HepG2 (cell line): Measurements from ENCODE around the gene HIVEP2. TPM values are rescaled to one million over a fixed set of nuclear protein-coding genes. Genes with fewer than 3 reads are reported as not detected.

Source experiments
- ATAC-seq: fragments of 200-7000 bp; cut with Tn5 transposase; 3 replicates; pipeline ENCODE4 v1.9.1; 2020; ENCODE audit warnings: mild to moderate bottlenecking, moderate library complexity
- BruUV-seq: library from RNA; stranded (reverse); fragments of 400-500 nt; replicated peaks from 2 replicates; lab custom pipeline; 2021; lab: Mats Ljungman, UMichigan
- CTCF ChIA-PET: fragments of 300-600 bp; formaldehyde crosslinking; extraction: SDS; loops from one replicate; lab custom pipeline; 2021; ENCODE audit warnings: low total read pairs, inconsistent platforms, low intra/inter-chr PET ratio; lab: Yijun Ruan, JAX
- POLR2A ChIA-PET: fragments of 350-600 bp; sonication (Branson Sonifier 250); formaldehyde crosslinking; loops from one replicate; lab custom pipeline; 2020; ENCODE audit warnings: antibody characterized with exemption, inconsistent platforms; lab: Yijun Ruan, JAX
- DNase-seq: peaks from one replicate; pipeline ENCODE4 v3.0.0-alpha.2; 2015; ENCODE audit warnings: low spot score
- FAIRE-seq: peaks from 3 replicates; lab custom pipeline; 2011; peaks lifted over from hg19 to GRCh38; lab: Jason Lieb, UNC
- H2AFZ ChIP-seq: one replicate; pipeline ENCODE4 v1.6.1; 2011; ENCODE audit warnings: low read length, inconsistent platforms
- H3K27ac ChIP-seq: fragments of 300-600 bp; 3 replicates; pipeline ENCODE4 v1.8.0; 2011; ENCODE audit warnings: mixed run types, mild to moderate bottlenecking, mixed read lengths, low read length, inconsistent platforms; ENCODE audit not compliant: insufficient read depth; ENCODE audit errors: extremely low read length
- H3K27me3 ChIP-seq, 2 experiments: fragments of 200-600 bp in 1 of 2; 2 replicates in 1 of 2; 3 replicates in 1 of 2; pipeline versions ENCODE4 v1.6.0 to v1.8.0; 2011; ENCODE audit warnings: low read length in 2 of 2, mild to moderate bottlenecking in 2 of 2, moderate library complexity in 2 of 2, inconsistent platforms in 1 of 2; ENCODE audit not compliant: insufficient read depth in 2 of 2, control insufficient read depth in 1 of 2
- H3K36me3 ChIP-seq, 2 experiments: fragments of 200-600 bp in 1 of 2; replicated peaks in 1 of 2; 2 replicates in 1 of 2; 3 replicates in 1 of 2; pipeline versions ENCODE4 v1.5.1 to v1.8.0; 2011; ENCODE audit warnings: low read length in 2 of 2, inconsistent platforms in 1 of 2; ENCODE audit not compliant: insufficient read depth in 2 of 2, control insufficient read depth in 1 of 2
- H3K4me1 ChIP-seq: 2 replicates; pipeline ENCODE4 v1.5.1; 2012; ENCODE audit warnings: low read length, inconsistent platforms; ENCODE audit not compliant: insufficient read depth
- H3K4me2 ChIP-seq: 2 replicates; pipeline ENCODE4 v1.6.0; 2011; ENCODE audit warnings: low read depth, low read length, inconsistent platforms
- H3K4me3 ChIP-seq, 3 experiments: fragments of 200-600 bp in 1 of 3; sonication (generic), shearing (Covaris generic) in 1 of 3; replicated peaks in 1 of 3; 2 replicates each; pipeline ENCODE4 v1.5.1; 2011 to 2016; ENCODE audit warnings: low read length in 3 of 3, inconsistent platforms in 2 of 3, low read depth in 2 of 3, mild to moderate bottlenecking in 2 of 3, control low read depth in 1 of 3, mixed read lengths in 1 of 3; ENCODE audit not compliant: insufficient read depth in 1 of 3
- H3K79me2 ChIP-seq: one replicate; pipeline ENCODE4 v1.6.1; 2011; ENCODE audit warnings: low read length, inconsistent platforms; ENCODE audit not compliant: insufficient read depth
- H3K9ac ChIP-seq: 2 replicates; pipeline ENCODE4 v1.6.0; 2011; ENCODE audit warnings: mild to moderate bottlenecking, low read depth, low read length, inconsistent platforms; ENCODE audit not compliant: insufficient read depth
- H3K9me3 ChIP-seq: 2 replicates; pipeline ENCODE4 v1.5.1; 2012; ENCODE audit warnings: mild to moderate bottlenecking, low read length
- H4K20me1 ChIP-seq: 2 replicates; pipeline ENCODE4 v1.6.0; 2011; ENCODE audit warnings: inconsistent platforms, mild to moderate bottlenecking, low read length, moderate library complexity; ENCODE audit not compliant: insufficient read depth
- BCL6 ChIP-seq: IDR thresholded peaks from 2 replicates; pipeline ENCODE4 v1.6.1; 2016; ENCODE audit warnings: missing genetic modification reagents, missing compliant biosample characterization
- BORCS8-MEF2B ChIP-seq: sonication (generic); formaldehyde crosslinking; IDR thresholded peaks from 2 replicates; pipeline ENCODE4 v1.8.0; 2022; ENCODE audit warnings: mild to moderate bottlenecking, missing genetic modification reagents
- HMG20B ChIP-seq: conservative IDR thresholded peaks from 2 replicates; pipeline ENCODE4 v1.6.1; 2016; ENCODE audit warnings: missing genetic modification reagents, missing compliant biosample characterization
- MXD1 ChIP-seq: sonication (generic); formaldehyde crosslinking; IDR thresholded peaks from 2 replicates; pipeline ENCODE4 v1.4.0; 2020; ENCODE audit warnings: mild to moderate bottlenecking, missing genetic modification reagents
- NR2F6 ChIP-seq, 2 experiments: IDR thresholded peaks; 2 replicates each; pipeline ENCODE4 v1.6.1; 2016; ENCODE audit warnings: antibody characterized with exemption in 1 of 2, mild to moderate bottlenecking in 1 of 2
- PLSCR1 ChIP-seq: sonication (generic); formaldehyde crosslinking; IDR thresholded peaks from 2 replicates; pipeline ENCODE4 v1.5.0; 2020; ENCODE audit warnings: missing genetic modification reagents, mild to moderate bottlenecking, borderline replicate concordance
- SRSF1 ChIP-seq: fragments of 200-400 bp; formaldehyde crosslinking; optimal IDR thresholded peaks from 2 replicates; pipeline ENCODE3; 2017; ENCODE audit warnings: mild to moderate bottlenecking, low read depth, low read length, moderate library complexity
- ZNF12 ChIP-seq: sonication (generic); formaldehyde crosslinking; IDR thresholded peaks from 2 replicates; pipeline ENCODE4 v1.5.0; 2020; ENCODE audit warnings: missing genetic modification reagents
- WGBS: methylation state at CpG from one replicate; pipeline ENCODE4 v1.1.6; 2017; ENCODE audit warnings: low lambda C conversion rate; 5-methylcytosine and 5-hydroxymethylcytosine counted together
- in situ Hi-C: cut with HindIII; loops from 2 replicates; pipeline ENCODE4 v1.10.0; 2017; ENCODE audit warnings: low pct_unique_long_range_greater_than_20kb; ENCODE audit not compliant: extremely low pct_ligation_motif_present
- intact Hi-C: fragments of 100-400 bp; cut with micrococcal nuclease; formaldehyde crosslinking; loops from one replicate; pipeline ENCODE4 v1.10.0; 2022; ENCODE audit not compliant: unreplicated experiment
- polyA plus RNA-seq, 8 experiments: library from polyadenylated mRNA; depleted of rRNA in 3 of 8; stranded (reverse) in 7 of 8; unstranded in 1 of 8; fragments of >200 nt; fragmentation: Illumina TruSeq in 4 of 8; extraction: Trizol in 4 of 8; gene quantifications; 2 replicates each; pipeline versions ENCODE4 v1.2.1 to v1.2.3, GENCODE V29; 2011 to 2016; ENCODE audit warnings: low read depth in 4 of 8, missing spikeins in 1 of 8, mixed read lengths in 1 of 8; ENCODE audit not compliant: insufficient read depth in 1 of 8
- total RNA-seq, 5 experiments: library from RNA; depleted of rRNA; stranded (reverse); fragments of >200 nt; fragmentation: Illumina TruSeq; extraction: Trizol; gene quantifications; 2 replicates each; pipeline ENCODE4 v1.2.3, GENCODE V29; 2016; ENCODE audit warnings: low read depth in 1 of 5
- TF ChIP-seq, protein P1 (sequence below): sonication (generic); formaldehyde crosslinking; IDR thresholded peaks from 2 replicates; pipeline ENCODE4 v1.5.1; 2020; ENCODE audit warnings: missing genetic modification reagents, mild to moderate bottlenecking, borderline replicate concordance
- TF ChIP-seq, protein P2 (sequence below): IDR thresholded peaks from 2 replicates; pipeline ENCODE4 v1.6.1; 2016; ENCODE audit warnings: missing biosample characterization, missing genetic modification reagents, low read depth
- TF ChIP-seq, protein P3 (sequence below): sonication (generic); formaldehyde crosslinking; IDR thresholded peaks from 2 replicates; pipeline ENCODE4 v1.4.0; 2020; ENCODE audit warnings: missing genetic modification reagents, mild to moderate bottlenecking, borderline replicate concordance
- TF ChIP-seq, protein P4 (sequence below): sonication (generic); formaldehyde crosslinking; IDR thresholded peaks from 2 replicates; pipeline ENCODE4 v1.4.0; 2020; ENCODE audit warnings: missing genetic modification reagents

HIVEP2 gene
- total and polyA plus RNA-seq, 2 of the 13 experiments (the other 11 are each of a cell fraction or from before 2014, with no cell fraction given): 3.4 to 12.9 TPM

DNA sequence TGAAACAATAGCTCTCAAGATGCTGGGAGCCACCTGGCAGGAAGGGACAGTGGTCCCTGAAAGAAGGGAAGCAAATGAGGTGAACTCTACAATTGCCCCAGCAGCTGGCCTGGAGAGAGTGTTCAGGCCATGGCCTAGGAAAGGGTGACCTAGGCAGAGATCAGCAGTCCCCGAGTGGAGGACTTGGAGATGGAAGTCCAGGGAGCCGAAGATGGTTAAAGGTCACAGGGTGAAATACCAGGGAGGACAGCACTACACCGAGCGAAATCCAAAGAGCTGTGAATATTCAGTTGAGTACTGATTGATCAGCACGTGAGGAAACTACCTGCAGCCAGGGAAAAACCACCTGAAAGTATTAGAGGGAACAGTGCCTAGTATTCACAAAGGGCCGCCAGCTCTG lies 133.1 kb downstream of the HIVEP2 start:
- Histone ChIP-seq H4K20me1 (0 out of 2 replicates have a peak, but pooled peaks cover 3% of the 10 kb centered on the region), H3K36me3 (0 out of 5 replicates have a peak, but pooled peaks cover 0 to 2% of the 10 kb centered on the region in 2 experiments), H3K4me2 (no peak overlapping the region), H3K79me2 (no peaks in the 10 kb centered on the region), H3K4me1 (no peaks in the 10 kb centered on the region), H3K4me3 (no peak overlapping the region), H2AFZ (no peak overlapping the region), H3K27me3 (no peaks in the 10 kb centered on the region), H3K9ac (no peak overlapping the region), H3K9me3 (no peaks in the 10 kb centered on the region), H3K27ac (no peak overlapping the region)
- no TSS peak for BruUV-seq
- WGBS: 97% methylated on average over 6 of the region's 6 CpGs
- ATAC-seq (no peak), DNase-seq (no peak), FAIRE-seq (no peak)
- POLR2A ChIA-PET: no interaction called here
- in situ Hi-C loops (no loop called here), intact Hi-C loops (no loop called here)
- CTCF ChIA-PET: no interaction called here
- TF ChIP-seq BCL6 (no peak), NR2F6 (IDR thresholded peaks at IDR 0.05) (no peak), NR2F6 (CRISPR knock-in tag; IDR thresholded peaks at IDR 0.05) (no peak), PLSCR1 (CRISPR knock-in tag) (no peak), HMG20B (CRISPR knock-in tag) (no peak), MXD1 (CRISPR knock-in tag) (no peak), SRSF1 (no peak), BORCS8-MEF2B (no peak), ZNF12 (CRISPR knock-in tag) (no peak)
- TF ChIP-seq, protein P1, sequence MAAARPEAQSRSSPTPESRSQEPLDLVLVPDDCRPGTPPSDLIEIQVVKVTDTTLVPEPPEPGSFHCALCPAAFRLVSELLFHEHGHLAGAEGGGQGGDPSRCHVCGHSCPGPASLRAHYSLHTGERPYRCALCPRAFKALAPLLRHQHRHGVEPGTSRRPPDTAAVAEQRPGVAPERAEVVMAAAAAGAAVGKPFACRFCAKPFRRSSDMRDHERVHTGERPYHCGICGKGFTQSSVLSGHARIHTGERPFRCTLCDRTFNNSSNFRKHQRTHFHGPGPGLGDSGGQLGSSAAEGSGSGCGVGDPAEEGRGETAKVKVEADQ (CRISPR knock-in tag): no peak
- TF ChIP-seq, protein P2, sequence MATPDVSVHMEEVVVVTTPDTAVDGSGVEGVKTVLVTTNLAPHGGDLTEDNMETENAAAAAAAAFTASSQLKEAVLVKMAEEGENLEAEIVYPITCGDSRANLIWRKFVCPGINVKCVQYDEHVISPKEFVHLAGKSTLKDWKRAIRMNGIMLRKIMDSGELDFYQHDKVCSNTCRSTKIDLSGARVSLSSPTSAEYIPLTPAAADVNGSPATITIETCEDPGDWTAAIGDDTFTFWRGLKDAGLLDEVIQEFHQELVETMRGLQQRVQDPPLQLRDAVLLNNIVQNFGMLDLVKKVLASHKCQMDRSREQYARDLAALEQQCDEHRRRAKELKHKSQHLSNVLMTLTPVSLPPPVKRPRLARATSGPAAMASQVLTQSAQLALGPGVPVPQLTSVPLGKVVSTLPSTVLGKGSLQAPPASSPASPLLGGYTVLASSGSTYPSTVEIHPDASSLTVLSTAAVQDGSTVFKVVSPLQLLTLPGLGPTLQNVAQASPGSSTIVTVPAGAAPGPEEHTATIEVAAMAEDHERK (CRISPR knock-in tag): no peak
- TF ChIP-seq, protein P3, sequence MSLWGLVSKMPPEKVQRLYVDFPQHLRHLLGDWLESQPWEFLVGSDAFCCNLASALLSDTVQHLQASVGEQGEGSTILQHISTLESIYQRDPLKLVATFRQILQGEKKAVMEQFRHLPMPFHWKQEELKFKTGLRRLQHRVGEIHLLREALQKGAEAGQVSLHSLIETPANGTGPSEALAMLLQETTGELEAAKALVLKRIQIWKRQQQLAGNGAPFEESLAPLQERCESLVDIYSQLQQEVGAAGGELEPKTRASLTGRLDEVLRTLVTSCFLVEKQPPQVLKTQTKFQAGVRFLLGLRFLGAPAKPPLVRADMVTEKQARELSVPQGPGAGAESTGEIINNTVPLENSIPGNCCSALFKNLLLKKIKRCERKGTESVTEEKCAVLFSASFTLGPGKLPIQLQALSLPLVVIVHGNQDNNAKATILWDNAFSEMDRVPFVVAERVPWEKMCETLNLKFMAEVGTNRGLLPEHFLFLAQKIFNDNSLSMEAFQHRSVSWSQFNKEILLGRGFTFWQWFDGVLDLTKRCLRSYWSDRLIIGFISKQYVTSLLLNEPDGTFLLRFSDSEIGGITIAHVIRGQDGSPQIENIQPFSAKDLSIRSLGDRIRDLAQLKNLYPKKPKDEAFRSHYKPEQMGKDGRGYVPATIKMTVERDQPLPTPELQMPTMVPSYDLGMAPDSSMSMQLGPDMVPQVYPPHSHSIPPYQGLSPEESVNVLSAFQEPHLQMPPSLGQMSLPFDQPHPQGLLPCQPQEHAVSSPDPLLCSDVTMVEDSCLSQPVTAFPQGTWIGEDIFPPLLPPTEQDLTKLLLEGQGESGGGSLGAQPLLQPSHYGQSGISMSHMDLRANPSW (CRISPR knock-in tag): no peak
- TF ChIP-seq, protein P4, sequence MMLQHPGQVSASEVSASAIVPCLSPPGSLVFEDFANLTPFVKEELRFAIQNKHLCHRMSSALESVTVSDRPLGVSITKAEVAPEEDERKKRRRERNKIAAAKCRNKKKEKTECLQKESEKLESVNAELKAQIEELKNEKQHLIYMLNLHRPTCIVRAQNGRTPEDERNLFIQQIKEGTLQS (CRISPR knock-in tag): no peak
